Astrocyte (in vitro differentiated cells and primary cell): ENCODE data around the gene TFF3.
"Not testable (repeated sequence)": the region's sequence is repeated elsewhere in the genome, so short reads cannot be mapped to it uniquely, and the experiment has no call there.

Experiments used
- CTCF ChIP-seq: IDR thresholded peaks from 2 replicates; pipeline ENCODE4 v1.5.1; 2011; ENCODE audit warnings: low read depth, mild to moderate bottlenecking, inconsistent platforms, low read length, moderate library complexity; ENCODE audit not compliant: insufficient read depth
- EZH2 ChIP-seq: IDR thresholded peaks from 2 replicates; pipeline ENCODE4 v1.6.1; 2012; ENCODE audit warnings: mild to moderate bottlenecking, low read length, inconsistent platforms; ENCODE audit not compliant: insufficient read depth

- not testable (repeated sequence) for TF ChIP-seq CTCF, EZH2
Observed at GRCh38 chr21:42292563-42293142, 22.6 kb downstream of the TFF3 start.
